ENCODE results near the gene TMEM132A. TPM values are rescaled to one million over a fixed set of nuclear protein-coding genes. Genes with fewer than 3 reads are reported as not detected.

TMEM132A gene
- total RNA-seq, 3 donors from 2014 or later: 2.9 to 11.0 (median 8.5) TPM

- H3K27me3 ChIP-seq: no peaks in the 10 kb centered on the region
Measured at GRCh38 chr11:60890696-60891095, 33.6 kb upstream of the TMEM132A start.

GRCh38 chr11:60891103-60891741 lies 33.0 kb upstream of the TMEM132A start:
- Histone ChIP-seq H3K36me3 (no peaks in the 10 kb centered on the region), H3K4me3 (no peak overlapping the region), H3K27ac (no peak overlapping the region), H3K27me3 (no peaks in the 10 kb centered on the region), H3K9me3 (no peaks in the 10 kb centered on the region), H3K4me1 (no peaks in the 10 kb centered on the region)
- TF ChIP-seq POLR2AphosphoS5 (IDR thresholded peaks at IDR 0.05) (no peak), POLR2A (IDR thresholded peaks at IDR 0.05) (no peak)
- TF ChIP-seq, protein P1, sequence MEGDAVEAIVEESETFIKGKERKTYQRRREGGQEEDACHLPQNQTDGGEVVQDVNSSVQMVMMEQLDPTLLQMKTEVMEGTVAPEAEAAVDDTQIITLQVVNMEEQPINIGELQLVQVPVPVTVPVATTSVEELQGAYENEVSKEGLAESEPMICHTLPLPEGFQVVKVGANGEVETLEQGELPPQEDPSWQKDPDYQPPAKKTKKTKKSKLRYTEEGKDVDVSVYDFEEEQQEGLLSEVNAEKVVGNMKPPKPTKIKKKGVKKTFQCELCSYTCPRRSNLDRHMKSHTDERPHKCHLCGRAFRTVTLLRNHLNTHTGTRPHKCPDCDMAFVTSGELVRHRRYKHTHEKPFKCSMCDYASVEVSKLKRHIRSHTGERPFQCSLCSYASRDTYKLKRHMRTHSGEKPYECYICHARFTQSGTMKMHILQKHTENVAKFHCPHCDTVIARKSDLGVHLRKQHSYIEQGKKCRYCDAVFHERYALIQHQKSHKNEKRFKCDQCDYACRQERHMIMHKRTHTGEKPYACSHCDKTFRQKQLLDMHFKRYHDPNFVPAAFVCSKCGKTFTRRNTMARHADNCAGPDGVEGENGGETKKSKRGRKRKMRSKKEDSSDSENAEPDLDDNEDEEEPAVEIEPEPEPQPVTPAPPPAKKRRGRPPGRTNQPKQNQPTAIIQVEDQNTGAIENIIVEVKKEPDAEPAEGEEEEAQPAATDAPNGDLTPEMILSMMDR (IDR thresholded peaks at IDR 0.05): no peak
- intact Hi-C loops (cut with DNase I; ENCODE audit: low total_unique reads): no loop called here
- no peak for DNase-seq (ENCODE audit: low spot score in 2 of 2)

More at GRCh38 chr11:60890696-60891095, 33.6 kb upstream of the TMEM132A start:
- DNase-seq (ENCODE audit: low spot score in 2 of 2): no peak
- TF ChIP-seq POLR2A (IDR thresholded peaks at IDR 0.05) (no peak), POLR2AphosphoS5 (IDR thresholded peaks at IDR 0.05) (no peak)
- TF ChIP-seq, protein P1 (IDR thresholded peaks at IDR 0.05): no peak
- no peak overlapping the region for H3K4me3 ChIP-seq
- no peaks in the 10 kb centered on the region for H3K4me1 ChIP-seq
- no peaks in the 10 kb centered on the region for H3K9me3 ChIP-seq
- no peak overlapping the region for H3K27ac ChIP-seq
- no peaks in the 10 kb centered on the region for H3K36me3 ChIP-seq
- intact Hi-C loops (cut with DNase I; ENCODE audit: low total_unique reads): no loop called here

GRCh38 chr11:60895687-60896086 lies 28.6 kb upstream of the TMEM132A start:
- H3K27me3 ChIP-seq: no peaks in the 10 kb centered on the region
- no peaks in the 10 kb centered on the region for H3K9me3 ChIP-seq
- H3K36me3 ChIP-seq: peaks cover 19% of the 10 kb centered on the region
- no peak overlapping the region for H3K4me3 ChIP-seq
- H3K27ac ChIP-seq: no peak overlapping the region
- no peak for DNase-seq (ENCODE audit: low spot score in 2 of 2)
- TF ChIP-seq, protein P1 (IDR thresholded peaks at IDR 0.05): no peak
- TF ChIP-seq POLR2AphosphoS5 (IDR thresholded peaks at IDR 0.05) (no peak), POLR2A (IDR thresholded peaks at IDR 0.05) (no peak)
- no peaks in the 10 kb centered on the region for H3K4me1 ChIP-seq
- intact Hi-C loops (cut with DNase I; ENCODE audit: low total_unique reads): no loop called here

- H3K4me3 ChIP-seq: no peak overlapping the region
- no peaks in the 10 kb centered on the region for H3K9me3 ChIP-seq
- H3K4me1 ChIP-seq: no peaks in the 10 kb centered on the region
- TF ChIP-seq POLR2A (IDR thresholded peaks at IDR 0.05): no peak
- TF ChIP-seq POLR2AphosphoS5 (IDR thresholded peaks at IDR 0.05): no peak
- TF ChIP-seq, protein P1 (IDR thresholded peaks at IDR 0.05): no peak
- H3K27ac ChIP-seq: no peak overlapping the region
- intact Hi-C loops (cut with DNase I; ENCODE audit: low total_unique reads): no loop called here
- DNase-seq (ENCODE audit: low spot score in 2 of 2): no peak
- H3K27me3 ChIP-seq: no peaks in the 10 kb centered on the region
- peaks cover 21% of the 10 kb centered on the region for H3K36me3 ChIP-seq
Measured at GRCh38 chr11:60897496-60897895, 26.8 kb upstream of the TMEM132A start.

DNA sequence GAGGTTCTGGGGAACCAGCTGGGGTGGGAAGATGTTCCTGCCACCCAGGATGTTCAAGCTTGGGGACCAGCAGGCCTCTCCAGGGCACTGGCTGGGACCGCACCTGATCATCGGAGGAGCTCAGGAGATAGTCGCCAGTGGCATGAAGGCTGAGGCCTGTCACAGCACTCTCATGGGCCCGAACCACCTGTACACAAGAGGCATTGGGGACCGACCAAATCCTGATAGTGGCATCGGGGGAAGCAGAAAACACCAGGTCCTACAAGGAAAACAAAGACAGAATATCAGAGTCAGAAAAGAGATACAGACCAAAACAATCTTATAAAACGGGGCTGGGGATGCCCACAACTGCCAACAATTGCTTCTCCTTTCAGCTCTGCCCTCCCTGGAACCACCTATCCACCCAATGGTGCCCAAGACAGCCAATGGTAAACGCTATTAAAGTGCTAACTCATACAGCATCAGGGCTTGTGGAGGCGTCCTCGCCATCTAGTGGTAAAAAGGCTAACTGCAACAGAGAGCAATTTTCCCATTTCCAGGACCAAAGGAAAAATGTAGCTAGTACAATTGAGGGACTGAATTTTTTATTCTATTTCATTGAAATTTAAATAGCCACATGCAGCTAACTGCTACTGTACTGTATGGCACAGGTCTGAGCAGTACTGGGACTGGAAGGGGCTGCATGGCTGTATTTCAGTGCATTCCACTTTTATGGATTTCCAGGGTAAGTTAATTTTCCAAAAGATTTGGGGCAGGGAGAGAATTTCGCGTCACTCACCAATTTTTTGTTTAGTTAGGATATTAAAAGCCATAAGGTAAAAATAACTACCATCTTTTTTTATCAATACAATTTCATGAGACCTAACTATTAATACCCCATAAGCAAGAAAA lies 25.0 kb upstream of the TMEM132A start:
- TF ChIP-seq, protein P1 (IDR thresholded peaks at IDR 0.05): peak; percentile 78 to 87 (median 86)
- TF ChIP-seq POLR2AphosphoS5 (IDR thresholded peaks at IDR 0.05): no peak
- Histone ChIP-seq H3K36me3 (peaks cover 21% of the 10 kb centered on the region), H3K9me3 (no peaks in the 10 kb centered on the region), H3K27me3 (no peaks in the 10 kb centered on the region), H3K4me3 (no peak overlapping the region), H3K27ac (no peak overlapping the region), H3K4me1 (peaks cover 0 to 4% of the 10 kb centered on the region in 2 donors)
- intact Hi-C loops (cut with DNase I; ENCODE audit: low total_unique reads): no loop called here
- no peak for DNase-seq (ENCODE audit: low spot score in 2 of 2)
